ENCODE measurements around the gene C13orf46. TPM values are rescaled to one million over a fixed set of nuclear protein-coding genes. Genes with fewer than 3 reads are reported as not detected.

The C13orf46 gene
- total and polyA plus RNA-seq, 2 of the 8 experiments (the other 6 are each of a cell fraction or from before 2014, with no cell fraction given) = 0.23 to 0.28 TPM

- TF ChIP-seq HDAC6 (IDR thresholded peaks at IDR 0.05; ENCODE audit: low read depth, low read length) (no peak), JUND (IDR thresholded peaks at IDR 0.05; ENCODE audit: low read length) (no peak)
Measured at GRCh38 chr13:114022309-114022669, 48.4 kb upstream of the C13orf46 start (continued).

Measured in H1 (cell line).